HCT116 (cell line): ENCODE measurements around the gene RNU11. TPM values are rescaled to one million over a fixed set of nuclear protein-coding genes. Genes with fewer than 3 reads are reported as not detected.
"Not testable (repeated sequence)": the region's sequence is repeated elsewhere in the genome, so short reads cannot be mapped to it uniquely, and the experiment has no call there.

ENCODE experiments used
- ATAC-seq: fragments of 200-7000 bp; cut with Tn5 transposase; 2 replicates; pipeline ENCODE4 v1.9.1; 2020; ENCODE audit warnings: mild to moderate bottlenecking, moderate library complexity
- BruUV-seq: library from RNA; stranded (reverse); fragments of 400-500 nt; replicated peaks from 2 replicates; lab custom pipeline; 2021; lab: Mats Ljungman, UMichigan
- CTCF ChIA-PET: fragments of 300-600 bp; sonication (Branson Sonifier 250); formaldehyde crosslinking; loops from one replicate; lab custom pipeline; 2021; ENCODE audit warnings: antibody characterized with exemption; lab: Charles Lee
- POLR2A ChIA-PET: fragments of 300-600, 350-600 bp; sonication (Branson Sonifier 250); formaldehyde crosslinking; loops from one replicate; lab custom pipeline; 2021; ENCODE audit warnings: antibody characterized with exemption; lab: Charles Lee
- RAD21 ChIA-PET, 2 experiments: fragments of 300-600 bp; sonication (Branson Sonifier 250); formaldehyde crosslinking; loops; one replicate each; lab custom pipeline; 2023; ENCODE audit warnings: low total read pairs in 2 of 2; ENCODE audit not compliant: uncharacterized antibody in 2 of 2, unreplicated experiment in 2 of 2, low non-redundant PET in 1 of 2; lab: Charles Lee
- DNase-seq: peaks from one replicate; pipeline ENCODE4 v3.0.0-alpha.2; 2010; ENCODE audit warnings: low read depth, low spot score
- H2AFZ ChIP-seq: fragments of 200-600 bp; shearing (Covaris generic), sonication (generic); 2 replicates; pipeline ENCODE4 v1.6.1; 2017; ENCODE audit warnings: low read depth, mixed run types, mixed read lengths, antibody characterized with exemption, low read length; ENCODE audit not compliant: poor library complexity, severe bottlenecking
- H3K27ac ChIP-seq: 2 replicates; pipeline ENCODE4 v1.5.1; 2012; ENCODE audit warnings: low read depth, low read length
- H3K27me3 ChIP-seq: fragments of 200-600 bp; sonication (generic); 2 replicates; pipeline ENCODE4 v1.6.1; 2016; ENCODE audit warnings: mixed run types, low read length, mixed read lengths; ENCODE audit not compliant: insufficient read depth
- H3K36me3 ChIP-seq, 2 experiments: fragments of 200-500 bp in 1 of 2; fragments of 200-600 bp in 1 of 2; sonication (Bioruptor generic) in 1 of 2; sonication (generic) in 1 of 2; 2 replicates each; pipeline versions ENCODE4 v1.5.1 to v1.6.1; 2014 to 2016; ENCODE audit warnings: low read length in 2 of 2, inconsistent platforms in 1 of 2, mixed read lengths in 1 of 2, mixed run types in 1 of 2; ENCODE audit not compliant: insufficient read depth in 2 of 2, control insufficient read depth in 1 of 2
- H3K4me1 ChIP-seq, 2 experiments: fragments of 200-600 bp in 1 of 2; sonication (generic) in 1 of 2; 2 replicates each; pipeline versions ENCODE4 v1.5.1 to v1.6.1; 2012 to 2017; ENCODE audit warnings: low read length in 2 of 2, inconsistent platforms in 1 of 2, mild to moderate bottlenecking in 1 of 2, mixed read lengths in 1 of 2, mixed run types in 1 of 2, moderate library complexity in 1 of 2; ENCODE audit not compliant: insufficient read depth in 2 of 2, control insufficient read depth in 1 of 2
- H3K4me2 ChIP-seq: fragments of 200-600 bp; sonication (generic); 2 replicates; pipeline ENCODE4 v1.6.1; 2017; ENCODE audit warnings: mixed run types, low read length, mixed read lengths
- H3K4me3 ChIP-seq, 2 experiments: fragments of 200-600 bp in 1 of 2; sonication (generic) in 1 of 2; replicated peaks in 1 of 2; 2 replicates each; pipeline ENCODE4 v1.5.1; 2011 to 2016; ENCODE audit warnings: low read length in 2 of 2, control low read depth in 1 of 2, low read depth in 1 of 2, mild to moderate bottlenecking in 1 of 2, mixed read lengths in 1 of 2, mixed run types in 1 of 2
- H3K79me2 ChIP-seq: fragments of 200-600 bp; sonication (generic); 2 replicates; pipeline ENCODE4 v1.6.1; 2017; ENCODE audit warnings: mild to moderate bottlenecking, mixed run types, low read length, moderate library complexity, mixed read lengths; ENCODE audit not compliant: insufficient read depth
- H3K9ac ChIP-seq: fragments of 200-600 bp; sonication (generic); 2 replicates; pipeline ENCODE4 v1.6.1; 2016; ENCODE audit warnings: low read length, mixed read lengths
- H3K9me2 ChIP-seq: fragments of 200-600 bp; sonication (generic), shearing (Covaris generic); 2 replicates; pipeline ENCODE4 v1.6.1; 2017; ENCODE audit warnings: mixed run types, mild to moderate bottlenecking, moderate library complexity; ENCODE audit not compliant: insufficient read depth
- H3K9me3 ChIP-seq, 2 experiments: fragments of 200-500 bp in 1 of 2; fragments of 200-600 bp in 1 of 2; sonication (Bioruptor generic) in 1 of 2; sonication (generic) in 1 of 2; 2 replicates each; pipeline ENCODE4 v1.6.1; 2014 to 2017; ENCODE audit warnings: low read length in 2 of 2, mixed read lengths in 2 of 2, inconsistent platforms in 1 of 2, low read depth in 1 of 2, mild to moderate bottlenecking in 1 of 2, mixed run types in 1 of 2, moderate library complexity in 1 of 2; ENCODE audit not compliant: control insufficient read depth in 1 of 2, insufficient read depth in 1 of 2
- H4K20me1 ChIP-seq: fragments of 200-600 bp; sonication (generic), shearing (Covaris generic); 2 replicates; pipeline ENCODE4 v1.6.1; 2017; ENCODE audit warnings: mixed run types, mild to moderate bottlenecking, moderate library complexity; ENCODE audit not compliant: insufficient read depth
- CEBPB ChIP-seq: IDR thresholded peaks from 2 replicates; pipeline ENCODE4 v1.6.1; 2012; ENCODE audit warnings: low read depth
- EGR1 ChIP-seq: IDR thresholded peaks from 2 replicates; pipeline ENCODE4 v1.6.1; 2012; ENCODE audit warnings: low read depth
- ELF1 ChIP-seq: IDR thresholded peaks from 2 replicates; pipeline ENCODE4 v1.6.1; 2012; ENCODE audit warnings: low read depth, borderline replicate concordance
- EZH2 ChIP-seq: fragments of 200-600 bp; sonication (generic); IDR thresholded peaks from 2 replicates; pipeline ENCODE4 v1.6.1; 2017; ENCODE audit warnings: antibody characterized with exemption, mixed run types
- EZH2phosphoT487 ChIP-seq: fragments of 200-600 bp; IDR thresholded peaks from 2 replicates; pipeline ENCODE4 v1.6.1; 2018; ENCODE audit warnings: antibody characterized with exemption, borderline replicate concordance
- FOSL1 ChIP-seq: IDR thresholded peaks from 2 replicates; pipeline ENCODE4 v1.6.1; 2012; ENCODE audit warnings: low read depth
- POLR2A ChIP-seq: IDR thresholded peaks from 2 replicates; pipeline ENCODE4 v1.7.0; 2011; ENCODE audit warnings: borderline replicate concordance; ENCODE audit not compliant: insufficient read depth, insufficient read length; ENCODE audit errors: extremely low read depth
- RAD21 ChIP-seq: IDR thresholded peaks from 2 replicates; pipeline ENCODE4 v1.6.1; 2012; ENCODE audit warnings: low read depth, mild to moderate bottlenecking
- REST ChIP-seq: IDR thresholded peaks from 2 replicates; pipeline ENCODE4 v1.6.1; 2012; ENCODE audit warnings: low read depth
- SIN3A ChIP-seq: IDR thresholded peaks from 2 replicates; pipeline ENCODE4 v1.6.1; 2012; ENCODE audit warnings: low read depth
- SP1 ChIP-seq: IDR thresholded peaks from 2 replicates; pipeline ENCODE4 v1.6.1; 2012; ENCODE audit warnings: low read depth
- SRF ChIP-seq: IDR thresholded peaks from 2 replicates; pipeline ENCODE4 v1.6.1; 2012; ENCODE audit warnings: low read depth
- TCF7L2 ChIP-seq: IDR thresholded peaks from 2 replicates; pipeline ENCODE4 v1.7.0; 2011; ENCODE audit warnings: borderline replicate concordance, inconsistent platforms; ENCODE audit not compliant: insufficient read depth, insufficient read length; ENCODE audit errors: extremely low read depth
- ZNF274 ChIP-seq: fragments of 200-500 bp; sonication (Bioruptor generic); IDR thresholded peaks from 2 replicates; pipeline ENCODE4 v1.6.1; 2014; ENCODE audit warnings: mild to moderate bottlenecking, low read depth, low read length, inconsistent platforms
- intact Hi-C: fragments of 100-400 bp; cut with micrococcal nuclease; formaldehyde crosslinking; loops from 2 replicates; pipeline ENCODE4 v1.10.0; 2022
- total RNA-seq: library from RNA; stranded (reverse); gene quantifications from one replicate; pipeline ENCODE4 v1.2.1, GENCODE V29; 2021; ENCODE audit not compliant: unreplicated experiment
- TF ChIP-seq, protein P1 (sequence below): IDR thresholded peaks from 2 replicates; pipeline ENCODE4 v1.6.1; 2011; ENCODE audit warnings: mild to moderate bottlenecking, low read length, moderate library complexity; ENCODE audit not compliant: insufficient replicate concordance; ENCODE audit errors: extremely low read depth
- TF ChIP-seq, protein P2 (sequence below): IDR thresholded peaks from 2 replicates; pipeline ENCODE4 v1.6.1; 2012

Gene RNU11
- total RNA-seq, 1 experiment from 2014 or later = not detected

- H3K9me2 ChIP-seq, H3K9ac ChIP-seq, BruUV-seq, intact Hi-C loops, H4K20me1 ChIP-seq, H3K27me3 ChIP-seq, H3K9me3 ChIP-seq, RAD21 ChIA-PET, ATAC-seq, H2AFZ ChIP-seq, H3K27ac ChIP-seq, POLR2A ChIA-PET, H3K4me2 ChIP-seq, CTCF ChIA-PET, H3K4me3 ChIP-seq, H3K36me3 ChIP-seq, DNase-seq: not testable (repeated sequence)
- Histone ChIP-seq H3K4me1 (peaks cover 28 to 57% of the 10 kb centered on the region in 2 experiments), H3K79me2 (peaks cover 24% of the 10 kb centered on the region)
Measured at GRCh38 chr1:28645406-28645805, 3.0 kb upstream of the RNU11 start.

- no peak overlapping the region for H3K4me3 ChIP-seq
- intact Hi-C loops = no loop called here
- no peaks in the 10 kb centered on the region; a peak in 1 of 4 replicates for H3K36me3 ChIP-seq
- H2AFZ ChIP-seq = no peak overlapping the region
- H3K4me2 ChIP-seq = no peak overlapping the region
- DNase-seq (no peak), ATAC-seq (no peak)
- H4K20me1 ChIP-seq = no peaks in the 10 kb centered on the region
- peaks cover 27 to 51% of the 10 kb centered on the region in 2 experiments for H3K4me1 ChIP-seq
- RAD21 ChIA-PET = no interaction called here
- no TSS peak for BruUV-seq
- no peak overlapping the region for H3K9ac ChIP-seq
- no peaks in the 10 kb centered on the region for H3K27me3 ChIP-seq
- CTCF ChIA-PET = no interaction called here
- no peaks in the 10 kb centered on the region for H3K9me2 ChIP-seq
- H3K27ac ChIP-seq = no peak overlapping the region; the same call in 1 of the 2 replicates
- POLR2A ChIA-PET = no interaction called here
- H3K79me2 ChIP-seq = peaks cover 18% of the 10 kb centered on the region
- no peaks in the 10 kb centered on the region for H3K9me3 ChIP-seq
- TF ChIP-seq EZH2 (no peak), REST (no peak), CEBPB (no peak), ZNF274 (no peak), ELF1 (no peak), EGR1 (no peak), EZH2phosphoT487 (no peak), SRF (no peak), TCF7L2 (no peak), RAD21 (no peak), SIN3A (no peak), FOSL1 (no peak), SP1 (no peak), POLR2A (no peak)
- TF ChIP-seq, protein P1, sequence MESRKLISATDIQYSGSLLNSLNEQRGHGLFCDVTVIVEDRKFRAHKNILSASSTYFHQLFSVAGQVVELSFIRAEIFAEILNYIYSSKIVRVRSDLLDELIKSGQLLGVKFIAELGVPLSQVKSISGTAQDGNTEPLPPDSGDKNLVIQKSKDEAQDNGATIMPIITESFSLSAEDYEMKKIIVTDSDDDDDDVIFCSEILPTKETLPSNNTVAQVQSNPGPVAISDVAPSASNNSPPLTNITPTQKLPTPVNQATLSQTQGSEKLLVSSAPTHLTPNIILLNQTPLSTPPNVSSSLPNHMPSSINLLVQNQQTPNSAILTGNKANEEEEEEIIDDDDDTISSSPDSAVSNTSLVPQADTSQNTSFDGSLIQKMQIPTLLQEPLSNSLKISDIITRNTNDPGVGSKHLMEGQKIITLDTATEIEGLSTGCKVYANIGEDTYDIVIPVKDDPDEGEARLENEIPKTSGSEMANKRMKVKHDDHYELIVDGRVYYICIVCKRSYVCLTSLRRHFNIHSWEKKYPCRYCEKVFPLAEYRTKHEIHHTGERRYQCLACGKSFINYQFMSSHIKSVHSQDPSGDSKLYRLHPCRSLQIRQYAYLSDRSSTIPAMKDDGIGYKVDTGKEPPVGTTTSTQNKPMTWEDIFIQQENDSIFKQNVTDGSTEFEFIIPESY = no peak
- TF ChIP-seq, protein P2, sequence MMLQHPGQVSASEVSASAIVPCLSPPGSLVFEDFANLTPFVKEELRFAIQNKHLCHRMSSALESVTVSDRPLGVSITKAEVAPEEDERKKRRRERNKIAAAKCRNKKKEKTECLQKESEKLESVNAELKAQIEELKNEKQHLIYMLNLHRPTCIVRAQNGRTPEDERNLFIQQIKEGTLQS = no peak
Measured at GRCh38 chr1:28646040-28646439, 2.4 kb upstream of the RNU11 start.
